HG03469 (cell line): ENCODE results near the gene TOGARAM2.

Experiments used
- ATAC-seq: cut with Tn5 transposase; IDR thresholded peaks from one replicate; pipeline ENCODE4 v1.9.1; 2021; ENCODE audit warnings: mild to moderate bottlenecking, moderate library complexity, moderate number of reproducible peaks; ENCODE audit not compliant: unreplicated experiment

TOGARAM2 gene

DNA sequence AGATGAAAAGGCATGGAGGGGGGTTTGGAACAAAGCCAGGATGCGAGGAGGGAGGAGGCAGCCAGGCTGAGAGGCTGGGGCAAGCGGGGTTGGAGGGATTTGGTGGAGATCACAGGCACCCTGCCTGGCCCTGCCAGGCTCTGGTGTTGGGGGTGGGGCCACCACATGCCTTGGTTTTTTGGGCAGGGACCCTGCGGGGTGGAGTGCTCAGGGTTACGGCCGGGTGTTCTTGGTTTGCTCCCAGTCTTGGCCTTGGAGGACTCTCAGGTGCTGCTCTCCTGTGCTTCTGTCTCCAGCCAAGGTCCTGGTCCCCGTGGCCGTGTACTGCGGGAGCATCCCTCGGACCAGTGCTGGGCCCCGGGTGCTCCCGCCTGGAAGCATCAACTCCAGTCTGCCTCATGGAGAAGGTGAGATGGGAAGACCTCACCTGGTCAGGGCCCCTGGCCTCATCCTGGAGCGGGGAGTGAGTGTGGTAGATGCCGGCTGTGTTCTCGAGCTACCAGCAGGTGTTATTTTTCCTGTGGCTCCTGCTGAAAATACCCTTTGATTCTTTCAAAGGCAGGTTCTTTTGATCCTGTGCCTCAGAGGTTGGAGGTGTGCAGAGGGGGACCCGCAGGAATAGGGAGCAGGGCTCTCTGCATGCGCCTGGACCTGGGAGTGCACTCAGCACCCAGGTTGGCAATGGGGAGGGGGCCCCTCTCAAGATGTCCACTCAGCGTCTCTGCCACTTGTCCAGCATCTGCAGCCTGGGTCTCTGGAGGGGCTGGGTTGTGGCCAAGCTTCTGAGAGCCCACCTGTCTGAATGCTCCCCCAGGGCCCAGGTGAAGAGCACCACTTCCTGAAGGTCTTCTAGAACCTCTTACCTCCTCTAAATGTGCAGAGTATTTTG lies 17.0 kb downstream of the TOGARAM2 start:
- no peak for ATAC-seq

DNA sequence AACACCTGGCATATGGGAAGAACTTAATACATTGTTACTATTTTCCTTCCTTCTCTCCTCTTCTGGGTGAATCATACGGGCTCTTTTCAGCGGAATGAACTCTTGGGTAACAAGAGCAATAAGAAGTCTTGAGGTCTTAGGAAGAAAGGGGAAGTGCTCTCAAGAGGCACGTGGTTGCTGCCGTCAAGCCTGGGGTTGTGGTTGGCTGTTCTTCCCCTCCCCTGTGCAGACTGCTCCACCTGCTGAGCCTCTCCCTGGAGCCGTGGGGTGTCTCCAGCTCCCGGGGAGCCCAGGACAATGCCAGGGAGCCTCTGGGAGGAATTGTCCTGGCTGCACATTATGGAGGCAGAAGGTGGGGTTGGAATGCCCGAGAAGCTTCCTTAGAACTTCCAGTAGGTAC lies 19.4 kb downstream of the TOGARAM2 start:
- ATAC-seq, result peak; percentile 95

- no peak for ATAC-seq
Measured at GRCh38 chr2:29000956-29001355, 19.9 kb downstream of the TOGARAM2 start.

GRCh38 chr2:29001806-29002205 lies 20.7 kb downstream of the TOGARAM2 start:
- no peak for ATAC-seq

DNA sequence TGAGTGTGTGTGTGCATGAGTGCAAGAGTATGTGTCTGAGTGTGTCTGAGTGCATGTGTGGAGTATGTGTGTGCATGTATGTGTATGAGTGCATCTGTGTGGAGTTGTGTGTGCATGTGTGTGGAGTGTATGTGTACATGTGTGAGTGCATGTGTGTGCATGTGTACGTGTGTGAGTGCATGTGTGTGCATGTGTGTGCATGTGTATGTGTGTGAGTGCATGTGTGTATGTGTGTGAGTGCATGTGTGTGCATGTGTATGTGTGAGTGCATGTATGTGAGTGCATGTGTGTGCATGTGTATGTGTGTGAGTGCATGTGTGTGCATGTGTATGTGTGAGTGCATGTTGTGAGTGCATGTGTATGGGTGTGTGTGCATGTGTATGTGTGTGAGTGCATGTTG lies 23.7 kb downstream of the TOGARAM2 start:
- no peak for ATAC-seq

GRCh38 chr2:29005331-29005730 lies 24.2 kb downstream of the TOGARAM2 start:
- ATAC-seq, result no peak

DNA sequence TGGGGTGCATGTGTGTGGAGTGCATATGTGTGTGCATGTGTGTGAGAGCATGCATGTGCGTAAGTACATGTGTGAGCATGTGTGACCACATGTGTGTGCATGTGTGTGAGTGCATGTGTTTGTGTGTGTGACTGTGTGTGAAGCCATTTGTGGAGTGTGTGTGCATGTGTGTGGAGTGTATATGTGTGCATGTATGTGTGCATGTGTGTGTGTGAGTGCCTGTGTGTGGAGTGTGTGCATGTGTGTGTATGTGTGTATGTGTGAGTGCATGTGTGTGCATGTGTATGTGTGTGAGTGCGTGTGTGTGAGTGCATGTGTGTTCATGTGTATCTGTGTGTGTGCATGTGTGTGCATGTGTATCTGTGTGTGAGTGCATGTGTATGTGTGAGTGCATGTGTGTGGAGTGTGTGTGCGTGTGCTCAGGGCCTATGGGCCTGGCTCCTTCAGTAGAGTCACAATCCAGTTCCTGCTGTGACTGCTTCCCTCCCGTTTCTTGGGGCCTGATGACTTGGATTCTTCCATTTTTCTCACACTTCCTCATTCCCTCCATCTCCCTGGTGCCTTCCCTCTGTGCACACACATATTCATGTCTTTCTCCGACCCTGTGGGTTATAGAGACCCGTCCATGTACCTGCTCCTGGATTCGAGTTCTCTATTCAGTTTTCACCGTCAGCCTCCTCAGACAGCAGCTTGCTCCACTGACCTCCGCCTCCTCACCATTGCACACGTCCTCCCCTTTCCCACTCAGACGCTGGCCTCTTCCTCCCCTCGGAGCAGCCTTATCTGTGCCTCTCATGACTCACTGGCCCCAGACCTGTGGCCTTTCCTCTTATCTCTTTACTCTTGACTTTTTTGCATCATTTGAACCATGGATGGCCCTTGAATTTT lies 25.2 kb downstream of the TOGARAM2 start:
- ATAC-seq, result no peak

- no peak for ATAC-seq
Measured at GRCh38 chr2:29006980-29007301, 25.8 kb downstream of the TOGARAM2 start.

GRCh38 chr2:29009270-29009669 lies 28.2 kb downstream of the TOGARAM2 start:
- ATAC-seq, result no peak

DNA sequence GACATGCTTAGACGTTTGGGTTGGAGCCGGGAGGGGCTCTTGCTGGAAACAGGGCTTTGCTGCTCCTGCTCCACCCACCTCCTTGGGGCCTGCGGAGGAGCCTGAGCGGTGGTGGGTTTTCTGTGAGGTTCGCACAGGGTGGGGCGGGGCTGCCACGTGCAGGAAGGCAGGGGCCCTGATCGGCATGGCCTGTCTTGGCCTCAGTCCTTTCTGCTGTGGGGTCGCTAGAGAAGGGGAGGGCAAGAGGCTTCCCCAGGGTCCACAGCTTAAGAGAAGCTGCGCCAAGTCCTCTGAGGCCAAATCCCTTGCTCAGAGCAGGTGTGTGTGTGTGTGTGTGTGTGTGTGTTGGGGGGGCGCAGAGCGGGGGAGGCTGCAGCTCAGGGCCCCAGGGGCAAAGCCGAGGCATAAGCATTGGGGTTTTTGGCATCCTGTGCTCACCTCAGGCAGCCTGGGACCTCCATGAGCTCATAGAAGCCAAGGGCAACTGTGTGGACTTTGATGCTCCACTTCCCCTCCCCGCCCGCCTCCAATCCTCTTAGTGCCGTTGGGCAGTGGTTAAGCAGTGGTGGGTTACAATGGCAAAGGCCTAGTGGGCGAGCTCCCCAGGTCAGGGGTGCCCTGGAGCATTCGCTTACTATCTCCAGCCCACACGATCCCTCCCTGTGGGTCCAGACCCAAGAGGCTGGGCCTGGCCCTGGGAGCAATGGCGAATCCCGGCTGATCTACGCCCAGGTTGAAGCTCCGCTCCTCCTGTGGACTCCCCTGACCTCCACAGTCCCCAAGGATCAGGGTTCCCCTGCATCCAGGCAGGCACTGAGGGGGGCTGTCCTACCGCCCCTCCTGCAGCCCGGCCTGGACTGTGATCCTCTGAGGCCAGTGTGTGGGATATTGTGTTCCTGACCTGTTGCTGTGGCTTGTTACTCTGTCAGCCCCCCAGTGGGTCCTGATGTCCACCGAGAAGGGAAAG lies 28.9 kb downstream of the TOGARAM2 start:
- no peak for ATAC-seq

DNA sequence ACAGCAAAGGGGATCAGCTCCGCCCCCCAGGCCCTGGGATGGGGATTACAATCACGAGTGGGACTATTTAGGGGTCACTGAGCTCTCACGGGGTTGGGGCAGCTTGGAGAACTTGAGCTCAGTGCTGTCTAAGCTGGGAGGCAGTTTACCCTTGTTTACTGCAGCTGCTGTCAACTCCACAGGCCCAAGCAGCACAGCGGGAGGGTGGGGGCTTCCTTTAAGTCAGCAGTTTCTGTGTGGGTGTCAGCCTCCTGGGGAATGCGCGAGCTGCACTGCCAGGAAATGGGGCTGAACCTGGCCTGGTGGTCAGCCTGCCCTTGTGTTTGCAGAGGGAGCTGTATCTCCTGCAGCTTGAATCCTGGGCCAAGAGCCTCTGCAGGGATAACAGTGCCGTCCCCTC lies 29.8 kb downstream of the TOGARAM2 start:
- ATAC-seq, result no peak

DNA sequence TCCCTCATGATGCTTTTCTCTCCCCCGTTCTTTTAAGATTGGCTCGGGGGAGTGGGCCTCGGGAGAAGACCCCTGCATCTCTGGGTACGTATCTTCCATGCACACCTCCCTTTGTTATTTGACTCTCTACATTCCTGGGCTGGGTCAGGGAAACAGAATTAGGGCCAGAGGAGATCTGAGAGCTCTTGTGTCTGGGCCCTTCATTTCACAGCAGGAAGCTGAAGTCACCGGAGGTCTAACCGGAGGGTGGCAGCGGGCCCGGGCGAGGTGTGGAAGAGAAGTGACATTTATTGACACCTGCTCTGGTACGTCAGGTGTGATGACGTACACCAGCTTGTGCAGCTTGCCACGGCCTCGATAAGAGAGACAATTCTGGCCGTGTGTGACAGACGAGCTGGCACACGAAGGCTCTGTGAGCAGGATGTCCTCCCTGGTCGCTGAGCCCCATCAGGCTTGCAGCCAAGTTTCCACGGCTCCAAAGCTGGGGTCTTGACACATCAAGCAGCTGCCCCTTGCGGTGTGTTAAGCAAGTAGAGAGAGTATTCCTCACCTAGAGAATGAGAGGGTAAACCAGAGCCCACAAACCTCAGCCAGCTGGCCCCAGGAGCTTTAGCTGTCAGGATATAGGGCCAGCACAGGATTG lies 30.4 kb downstream of the TOGARAM2 start:
- no peak for ATAC-seq

DNA sequence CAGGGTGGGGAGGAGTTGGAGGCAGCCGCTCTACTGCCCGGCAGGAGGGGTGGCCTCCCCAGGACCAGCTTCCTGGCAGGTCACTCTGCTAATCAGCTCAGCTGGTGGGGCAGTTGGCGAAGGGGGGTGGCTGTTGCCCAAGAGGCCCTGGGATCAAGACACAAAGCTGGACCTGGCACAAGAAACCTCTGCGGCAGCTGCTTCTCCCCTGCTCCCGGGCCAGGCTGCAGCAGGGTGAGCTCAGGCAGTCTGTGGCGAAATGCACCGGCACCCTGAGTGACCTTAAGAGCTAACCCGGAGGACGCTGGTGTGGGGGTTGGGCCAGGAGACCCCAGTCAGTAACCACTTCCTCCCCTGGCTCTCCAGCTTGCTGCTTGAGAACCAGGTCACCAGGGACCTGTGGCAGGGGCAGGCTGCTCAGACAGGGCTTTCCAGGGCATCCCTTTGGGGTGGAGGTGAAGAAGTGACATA lies 31.1 kb downstream of the TOGARAM2 start:
- no peak for ATAC-seq

GRCh38 chr2:29013057-29013780 lies 32.1 kb downstream of the TOGARAM2 start:
- no peak for ATAC-seq

DNA sequence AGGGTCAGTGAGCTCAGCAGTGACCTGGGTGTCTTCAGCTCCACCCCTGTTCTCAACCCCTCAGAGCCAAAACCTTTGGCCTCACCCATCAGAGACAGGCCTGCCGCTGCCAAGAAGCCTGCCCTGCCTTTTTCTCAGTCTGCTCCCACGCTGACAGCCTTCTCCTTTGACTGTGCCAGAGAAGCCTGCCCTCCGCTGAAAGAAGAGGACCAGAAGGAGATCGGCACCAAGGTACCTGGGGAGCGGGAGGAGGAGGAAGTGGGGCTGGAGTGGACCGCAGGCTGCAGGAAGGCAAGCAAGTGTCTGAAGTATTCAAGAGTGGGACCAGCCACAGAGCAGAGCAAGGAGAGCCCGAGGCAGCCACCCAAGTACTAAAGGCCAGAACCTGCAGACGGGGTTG lies 33.2 kb downstream of the TOGARAM2 start:
- ATAC-seq, result no peak

- no peak for ATAC-seq
Measured at GRCh38 chr2:29014811-29015421, 33.8 kb downstream of the TOGARAM2 start.

DNA sequence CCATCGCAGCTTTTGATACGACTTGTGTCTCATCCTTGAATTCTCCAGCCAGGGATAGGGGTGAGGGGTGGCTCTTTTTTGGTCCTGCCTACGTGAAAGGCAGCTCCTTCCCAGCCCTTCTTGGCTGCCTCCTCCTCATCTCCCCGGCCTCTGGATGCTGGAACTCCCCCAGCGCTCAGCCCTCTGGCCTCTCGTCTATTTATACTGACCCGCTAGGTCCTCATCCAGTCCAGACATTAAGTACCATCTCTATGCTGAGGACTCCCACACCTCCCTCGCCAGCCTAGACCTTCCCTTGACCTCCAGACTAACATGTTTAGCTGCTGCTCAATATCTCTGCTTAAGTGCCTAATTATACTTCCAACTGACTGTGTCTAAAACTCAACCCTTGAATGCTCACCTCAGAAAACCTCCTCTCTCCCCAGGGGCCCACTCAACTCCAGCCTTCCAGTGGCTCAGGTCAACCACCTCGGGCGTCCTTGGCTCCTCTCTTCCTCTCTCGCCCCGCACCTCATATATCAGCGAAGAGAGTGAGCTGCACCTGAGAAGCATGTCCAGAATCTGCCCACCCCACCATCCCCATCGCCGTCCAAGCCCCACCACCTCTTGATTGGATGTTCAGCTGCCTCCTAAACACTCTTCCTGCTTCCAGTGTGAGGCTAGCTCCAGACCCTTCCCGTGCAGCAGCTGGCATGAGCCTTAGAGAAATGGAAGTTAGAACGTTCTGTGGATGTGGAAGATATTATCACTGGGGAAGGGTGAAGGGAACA lies 34.8 kb downstream of the TOGARAM2 start:
- ATAC-seq, result no peak

DNA sequence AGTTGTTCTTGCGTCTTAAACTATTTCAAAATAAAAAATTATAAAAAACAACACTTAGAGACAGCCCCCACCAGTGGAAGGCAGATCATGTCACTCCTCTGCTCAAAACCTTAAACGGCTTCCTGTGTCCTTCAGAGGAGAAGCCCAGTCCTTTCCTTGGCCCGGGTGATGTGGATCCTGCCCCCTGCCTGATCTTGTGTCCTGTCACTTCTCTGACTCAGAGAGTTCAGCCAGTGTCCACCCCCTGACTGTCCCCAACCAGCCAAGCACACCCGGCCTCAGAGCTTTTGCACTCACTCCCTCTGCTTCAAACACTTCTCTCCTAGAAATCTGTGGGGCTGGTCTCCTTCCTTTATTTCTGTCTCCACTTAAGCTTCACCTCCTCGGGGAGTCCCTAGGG lies 35.4 kb downstream of the TOGARAM2 start:
- no peak for ATAC-seq
